Keratinocyte (primary cell): ENCODE results near the gene MCUB.

Source experiments
- CTCF ChIP-seq, 3 experiments: IDR thresholded peaks in 1 of 3; conservative IDR thresholded peaks in 1 of 3; optimal IDR thresholded peaks in 1 of 3; 2 replicates in 2 of 3; 3 replicates in 1 of 3; pipeline versions ENCODE3 to v1.5.1; 2011; ENCODE audit warnings: low read length in 3 of 3, mild to moderate bottlenecking in 3 of 3, moderate library complexity in 2 of 3, control low read depth in 1 of 3, inconsistent platforms in 1 of 3; ENCODE audit not compliant: insufficient read depth in 2 of 3; ENCODE audit errors: extremely low read depth in 1 of 3
- EZH2 ChIP-seq: IDR thresholded peaks from one replicate; pipeline ENCODE4 v1.6.1; 2012; ENCODE audit warnings: inconsistent platforms, mild to moderate bottlenecking, low read length, moderate library complexity

- TF ChIP-seq CTCF (optimal IDR thresholded peaks at IDR 0.05 in 1 of 3, IDR thresholded peaks at IDR 0.05 in 1 of 3, conservative IDR thresholded peaks at IDR 0.05 in 1 of 3; ENCODE audit: extremely low read depth in 1 of 3, insufficient read depth in 2 of 3, low read length in 3 of 3) (no peak), EZH2 (no peak)
These were observed 48.8 kb downstream of the MCUB start for GRCh38 chr4:109608879-109609278.
